ENCODE results near the gene GLI3.

Gene GLI3

DNA sequence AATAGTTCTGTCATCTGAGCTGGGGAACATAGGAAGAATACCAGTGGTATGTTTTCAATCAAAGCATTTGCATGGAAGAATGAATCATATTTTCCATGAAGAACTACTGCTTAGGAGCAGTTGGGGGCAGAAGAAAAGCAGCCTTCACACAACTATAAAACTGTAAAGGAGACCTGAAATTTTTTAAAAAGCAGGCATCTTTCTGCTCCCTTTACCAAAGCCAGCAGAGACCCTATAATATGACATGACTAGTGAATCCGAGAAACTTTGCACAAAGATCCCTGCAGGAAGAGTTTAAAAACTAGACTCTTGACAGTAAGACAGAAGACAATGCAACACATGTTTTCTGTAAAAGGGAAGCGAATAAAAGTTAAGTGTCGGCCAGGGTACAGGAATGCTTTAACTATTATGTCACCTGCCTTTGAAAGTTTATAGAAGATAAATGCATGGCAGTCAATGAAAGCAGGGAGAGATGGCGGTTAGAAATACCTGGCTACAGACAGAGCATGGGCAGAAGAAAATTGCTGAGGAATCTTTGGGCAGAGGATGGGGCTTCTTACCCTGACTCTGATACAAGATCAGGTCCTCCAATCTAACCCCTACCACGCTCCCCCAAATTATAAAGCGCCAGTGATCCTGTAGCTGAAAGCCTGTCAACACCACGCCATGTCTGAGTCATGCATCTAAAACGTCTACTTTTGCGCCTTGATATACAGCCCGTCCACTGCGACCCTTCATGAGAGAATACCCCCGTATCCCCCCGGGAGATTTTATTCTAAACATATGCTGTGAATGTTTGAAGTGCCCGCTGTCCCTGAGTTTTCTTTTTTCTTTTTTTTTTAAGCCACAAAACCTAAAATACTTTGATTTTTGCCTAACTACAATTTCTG lies 93.1 kb downstream of the GLI3 start:
- no peak for DNase-seq (ENCODE audit: low read depth in 2 of 2)

DNA sequence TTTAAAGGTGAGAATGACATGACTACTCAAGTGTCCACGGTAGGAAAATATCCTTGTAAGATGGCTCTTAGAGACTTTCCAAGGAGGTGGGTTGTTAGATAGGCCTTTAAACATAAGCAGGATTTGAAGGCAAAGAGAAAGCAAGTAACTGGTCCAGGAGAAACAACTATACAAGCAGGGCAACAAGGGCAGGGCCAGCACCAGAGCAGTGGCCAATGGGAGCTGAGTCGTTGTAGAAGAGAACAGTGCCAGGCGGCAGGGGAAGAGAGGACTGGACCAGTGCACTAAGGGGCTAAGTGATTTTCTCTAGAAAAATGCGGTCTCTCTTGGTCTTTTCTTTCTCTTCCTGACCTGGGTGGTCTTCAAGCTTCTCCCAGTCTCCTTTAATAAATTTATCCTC lies 94.9 kb downstream of the GLI3 start:
- DNase-seq (ENCODE audit: low read depth in 2 of 2) = no peak

DNA sequence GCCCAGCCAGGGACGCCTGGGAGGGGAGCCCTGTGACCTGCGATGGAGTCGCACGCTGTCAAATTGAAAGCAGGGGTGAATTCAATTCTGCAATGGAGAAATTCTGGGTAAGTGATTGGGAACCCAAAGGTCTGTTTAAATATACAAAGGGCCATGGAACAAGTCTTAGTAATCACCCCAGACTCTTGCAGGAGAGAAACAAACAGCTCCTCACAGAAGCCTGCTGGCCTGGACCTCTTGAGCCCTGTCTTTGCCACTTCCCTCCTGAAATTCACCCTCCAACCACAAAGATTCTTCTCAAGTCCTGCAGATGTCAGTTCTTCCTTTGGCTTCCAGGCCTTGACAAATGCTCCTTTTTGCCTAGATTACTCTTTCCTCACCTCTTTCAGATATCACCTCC lies 97.3 kb downstream of the GLI3 start:
- DNase-seq (ENCODE audit: low read depth in 2 of 2) = no peak

DNA sequence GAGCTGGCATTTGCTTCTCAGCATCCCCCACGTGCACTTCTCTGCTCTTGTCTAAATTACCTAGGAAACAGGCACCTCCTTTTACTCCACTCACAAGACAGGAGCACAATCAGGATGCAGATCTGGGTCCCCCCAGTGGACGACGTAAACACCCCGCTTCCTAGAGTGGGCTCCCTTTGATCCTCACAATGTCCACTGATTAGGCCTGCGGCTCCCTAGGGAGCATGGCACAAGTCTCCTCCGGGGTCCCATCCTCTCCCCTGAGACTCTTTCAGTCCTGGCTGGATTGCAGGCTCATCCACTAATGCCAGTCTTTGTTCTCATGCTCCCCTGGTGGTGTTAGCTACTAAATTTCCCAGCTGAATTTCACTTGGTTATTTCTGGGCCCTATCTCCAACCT lies 98.3 kb downstream of the GLI3 start:
- DNase-seq (ENCODE audit: low read depth in 2 of 2) = no peak

DNA sequence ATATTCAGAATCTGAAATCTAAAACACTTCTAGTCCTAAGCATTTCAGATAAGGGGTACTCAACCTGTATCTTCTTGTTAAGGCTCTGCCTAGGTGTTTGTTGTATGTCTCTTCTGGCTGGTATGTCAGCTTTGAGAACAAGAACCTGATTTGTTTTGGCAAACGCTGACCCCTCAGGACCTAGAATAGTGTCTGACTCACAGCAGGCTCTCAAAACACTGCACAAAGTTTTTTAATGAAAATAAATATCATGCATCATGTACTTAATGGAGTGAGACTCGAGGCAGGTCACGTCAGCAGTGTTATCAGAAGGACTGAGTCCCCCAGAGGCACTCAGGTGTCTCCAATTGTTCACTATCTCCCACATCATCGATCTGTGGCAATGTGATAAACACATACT lies 99.1 kb downstream of the GLI3 start:
- DNase-seq (ENCODE audit: low read depth in 2 of 2) = no peak

DNA sequence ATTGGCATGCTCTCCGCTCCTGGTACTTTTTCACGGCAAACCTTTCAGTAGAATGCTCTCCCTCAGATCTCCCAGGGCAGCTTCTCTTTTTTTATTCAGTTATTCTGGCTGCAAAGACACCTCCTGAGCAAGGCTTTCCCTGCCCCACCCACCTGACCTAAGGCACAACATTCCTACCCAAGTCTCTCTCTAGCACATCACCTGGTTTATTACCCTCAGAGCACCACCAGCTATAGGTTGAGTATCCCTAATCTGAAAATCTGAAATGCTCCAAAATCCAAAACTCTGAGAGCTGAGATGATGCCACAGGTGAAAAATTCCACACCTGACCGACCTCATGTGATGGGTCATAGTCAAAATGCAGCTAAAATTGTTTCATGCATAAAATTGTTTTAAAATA lies 99.6 kb downstream of the GLI3 start:
- DNase-seq (ENCODE audit: low read depth in 2 of 2) = no peak

DNA sequence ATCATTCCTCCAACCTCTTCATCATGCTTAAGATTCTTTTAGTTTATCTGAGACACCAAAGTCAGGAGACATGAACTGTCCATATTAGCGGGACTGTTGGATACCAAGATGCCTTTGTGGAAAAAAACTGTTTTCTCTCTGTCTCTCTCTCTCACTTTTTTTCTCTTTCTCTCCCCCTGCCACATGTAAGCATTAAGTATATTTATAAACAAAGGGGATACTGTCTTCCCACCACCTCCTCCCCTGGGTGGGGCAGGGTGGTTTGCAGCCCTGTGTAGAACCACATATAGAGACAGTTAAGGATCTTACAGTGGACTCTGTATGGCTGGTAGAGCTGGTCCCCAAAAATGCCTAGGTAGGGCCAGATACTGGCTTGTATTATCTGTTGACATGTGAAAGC lies 101.3 kb downstream of the GLI3 start:
- DNase-seq (ENCODE audit: low read depth in 2 of 2) = no peak

DNA sequence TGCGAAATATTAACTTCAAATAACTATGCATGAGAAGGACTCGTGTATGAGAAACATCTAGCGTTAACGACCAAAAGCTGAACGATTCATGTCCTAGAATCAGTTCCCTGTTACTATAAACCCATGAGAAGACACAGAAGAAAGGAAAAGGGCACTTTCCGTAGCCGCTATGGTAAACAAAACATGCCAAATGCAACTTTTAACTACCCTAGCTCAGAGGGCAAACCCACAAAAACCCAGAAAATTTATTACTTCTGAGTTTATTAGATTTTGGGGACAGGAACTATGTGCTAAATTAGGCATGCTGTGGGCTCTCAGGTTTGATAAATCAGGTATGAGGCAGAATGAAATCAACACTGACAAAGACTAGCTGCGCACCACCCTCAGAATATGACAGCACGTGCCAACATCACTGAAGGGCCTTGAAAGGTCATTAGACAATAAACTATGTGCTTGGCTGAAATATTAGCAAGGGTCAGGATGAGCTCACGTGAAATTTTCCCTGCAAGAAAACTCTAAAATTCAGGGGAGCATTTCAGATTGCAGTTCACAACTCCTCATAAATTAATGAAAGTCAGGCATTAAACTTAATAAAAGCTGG lies 102.6 kb downstream of the GLI3 start:
- no peak for DNase-seq (ENCODE audit: low read depth in 2 of 2)

DNA sequence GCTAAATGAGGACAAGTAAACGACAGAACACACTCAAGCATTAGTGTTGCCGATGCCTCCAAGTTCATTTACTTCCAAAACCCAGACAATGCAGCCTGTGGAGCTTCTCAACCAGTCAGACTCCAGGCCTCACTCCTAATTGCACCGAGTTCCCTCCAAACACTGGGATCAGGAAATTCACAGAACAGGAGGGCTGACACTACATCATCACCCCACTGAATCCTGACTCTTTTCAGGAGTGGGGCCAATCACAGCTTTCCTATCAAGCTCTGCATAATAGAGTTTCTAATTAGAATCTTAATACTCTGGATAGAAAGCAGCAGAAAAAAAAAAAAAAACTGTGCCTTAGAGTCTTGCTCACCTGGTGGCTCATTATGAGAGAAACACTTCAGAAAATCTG lies 103.7 kb downstream of the GLI3 start:
- DNase-seq (ENCODE audit: low read depth in 2 of 2) = no peak

DNA sequence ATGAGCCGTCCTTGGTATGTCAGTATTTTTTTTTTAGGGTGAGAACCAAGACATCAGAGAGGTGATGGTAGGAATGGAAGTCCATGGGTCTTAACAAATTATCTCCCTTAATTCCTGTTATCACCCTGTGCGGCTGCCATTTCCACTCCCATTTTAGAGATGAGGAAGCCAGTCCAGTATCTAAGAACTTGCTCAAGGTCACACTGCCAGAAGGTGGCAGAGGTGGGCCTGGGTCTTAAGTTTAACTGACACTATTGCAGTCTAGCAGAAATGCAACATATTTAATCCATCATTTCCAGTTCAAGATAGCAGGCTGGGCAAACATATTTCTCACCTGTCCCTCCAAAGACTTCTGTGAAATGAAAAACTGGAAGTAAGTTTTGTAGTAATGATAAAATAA lies 108.3 kb downstream of the GLI3 start:
- no peak for DNase-seq (ENCODE audit: low read depth in 2 of 2)

DNA sequence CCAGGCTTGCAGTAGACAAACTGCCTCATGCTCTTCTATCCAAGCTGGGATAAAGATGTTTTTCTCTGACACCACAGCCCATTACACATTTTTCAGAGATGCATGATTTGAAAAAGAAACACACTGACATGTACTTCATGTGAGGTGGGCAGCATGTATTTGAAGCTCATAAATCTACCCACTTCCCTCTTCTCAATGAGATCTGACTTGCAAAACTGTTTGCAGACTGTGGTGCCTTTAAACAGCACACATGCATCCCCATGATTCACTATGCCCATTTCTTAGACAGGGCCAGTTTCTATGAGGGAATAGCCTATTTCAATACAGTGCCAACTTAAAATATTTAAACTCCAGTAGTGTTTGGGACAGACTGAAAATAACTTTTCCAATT lies 109.8 kb downstream of the GLI3 start:
- DNase-seq (ENCODE audit: low read depth in 2 of 2) = no peak

DNA sequence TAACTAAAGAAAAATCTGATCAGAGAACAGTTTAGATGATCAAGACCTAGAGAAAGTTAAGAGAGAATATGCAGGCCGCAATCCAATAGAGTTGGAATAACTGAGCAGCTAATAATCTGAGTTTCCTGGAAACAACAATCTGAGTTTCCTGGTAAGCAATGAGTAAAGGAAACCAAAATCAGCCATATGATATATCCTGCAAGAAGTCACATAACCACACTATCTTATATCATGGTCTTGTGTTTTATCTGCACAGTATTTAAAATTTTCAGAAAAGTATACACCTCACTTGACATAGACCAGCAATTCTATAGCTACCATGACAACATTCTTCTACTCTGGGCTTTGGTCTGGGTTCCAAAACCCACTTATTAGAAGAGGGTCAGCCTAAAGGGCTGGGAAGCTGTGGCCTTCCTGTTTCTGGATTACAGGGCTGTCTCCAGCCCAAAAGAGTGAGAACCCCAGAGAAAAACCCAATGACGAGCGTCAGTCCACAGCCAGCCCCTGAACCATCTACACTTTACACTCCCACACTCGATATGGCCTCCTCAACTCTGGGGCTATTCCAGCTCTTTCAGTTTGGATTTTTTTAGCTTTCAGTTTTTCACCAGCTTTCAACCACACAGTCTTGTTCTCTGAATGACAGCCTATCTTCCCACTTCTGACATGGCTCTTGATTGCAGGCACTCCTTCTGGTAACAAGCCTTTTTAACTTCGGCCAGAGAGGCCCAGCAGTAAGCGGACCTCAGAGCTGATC lies 110.4 kb downstream of the GLI3 start:
- DNase-seq (ENCODE audit: low read depth in 2 of 2) = no peak

DNA sequence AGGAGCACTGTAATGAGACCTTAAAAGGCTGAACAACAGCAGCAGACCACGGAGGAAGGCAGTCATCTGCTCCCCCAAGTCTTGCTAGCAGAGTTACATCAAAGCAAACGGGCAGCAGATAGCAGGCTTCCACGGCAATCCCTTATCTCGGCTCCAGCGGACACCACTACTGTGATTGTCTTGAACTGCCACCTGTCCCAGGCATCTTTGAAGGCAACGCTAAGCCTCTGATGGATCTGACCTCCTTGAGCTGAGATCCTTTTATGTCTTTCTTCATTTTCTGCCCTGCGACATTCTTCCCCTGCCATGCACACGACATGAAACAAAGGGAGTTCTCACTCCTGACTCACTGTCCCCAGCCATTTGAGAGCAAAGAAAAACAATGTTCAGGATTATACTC lies 111.7 kb downstream of the GLI3 start:
- DNase-seq (ENCODE audit: low read depth in 2 of 2) = no peak

DNA sequence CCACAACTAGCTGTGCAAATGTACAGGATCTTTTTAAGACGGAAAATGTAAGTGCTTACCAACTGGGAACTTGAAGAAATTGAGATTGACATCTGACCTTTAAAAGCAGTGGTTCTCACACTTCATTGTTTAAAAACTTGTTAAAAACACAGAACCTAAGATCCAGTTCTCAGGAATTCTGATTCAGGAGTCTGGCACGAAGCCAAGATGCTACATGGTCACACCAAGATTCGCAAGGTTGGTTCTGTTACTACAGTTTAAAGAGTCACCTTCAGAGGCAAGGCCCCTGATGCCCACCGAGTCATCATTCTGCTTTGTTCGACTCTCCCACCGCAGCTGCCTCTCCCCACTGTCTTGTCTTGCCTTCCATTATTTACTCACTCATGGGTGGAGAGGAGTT lies 113.3 kb downstream of the GLI3 start:
- no peak for DNase-seq (ENCODE audit: low read depth in 2 of 2)

DNA sequence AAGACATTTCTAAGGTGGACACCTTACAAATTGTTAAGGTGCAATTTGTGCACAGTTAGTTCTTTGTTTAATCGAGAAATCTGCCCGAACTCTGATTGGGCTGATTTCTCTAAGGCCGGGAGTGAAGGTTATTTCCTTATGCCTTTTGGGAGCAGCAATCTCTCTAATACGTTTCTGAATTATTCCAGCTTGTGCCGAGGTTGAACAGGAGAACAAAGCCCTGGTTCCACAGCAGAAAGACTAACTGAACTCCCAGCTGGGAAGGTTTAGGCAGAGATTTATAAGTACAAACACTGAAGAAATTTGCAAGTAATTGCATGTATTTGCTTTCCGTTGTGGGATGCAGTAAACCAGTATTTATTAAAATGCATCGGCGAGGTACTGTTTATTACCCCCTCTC lies 116.8 kb downstream of the GLI3 start:
- DNase-seq (ENCODE audit: low read depth in 2 of 2) = no peak

DNA sequence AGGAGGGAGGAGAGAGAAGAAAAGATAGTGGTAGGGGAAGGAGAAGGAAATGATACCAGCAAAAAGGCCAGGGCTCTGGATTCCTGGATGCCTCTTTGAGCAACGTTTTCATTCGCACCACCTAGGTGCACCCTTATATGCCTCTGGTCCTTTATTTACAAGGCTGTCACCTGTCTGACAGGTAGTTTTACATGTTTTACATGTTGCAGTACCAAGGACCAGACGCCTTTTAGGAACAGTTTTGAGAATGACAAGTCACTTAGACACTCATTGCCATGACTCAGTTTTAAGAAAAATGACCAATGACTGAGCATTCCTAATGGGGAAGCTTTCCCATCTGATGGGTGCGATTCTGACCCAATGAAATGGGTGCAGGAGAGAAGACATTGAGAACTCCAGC lies 119.8 kb downstream of the GLI3 start:
- DNase-seq (ENCODE audit: low read depth in 2 of 2) = no peak

DNA sequence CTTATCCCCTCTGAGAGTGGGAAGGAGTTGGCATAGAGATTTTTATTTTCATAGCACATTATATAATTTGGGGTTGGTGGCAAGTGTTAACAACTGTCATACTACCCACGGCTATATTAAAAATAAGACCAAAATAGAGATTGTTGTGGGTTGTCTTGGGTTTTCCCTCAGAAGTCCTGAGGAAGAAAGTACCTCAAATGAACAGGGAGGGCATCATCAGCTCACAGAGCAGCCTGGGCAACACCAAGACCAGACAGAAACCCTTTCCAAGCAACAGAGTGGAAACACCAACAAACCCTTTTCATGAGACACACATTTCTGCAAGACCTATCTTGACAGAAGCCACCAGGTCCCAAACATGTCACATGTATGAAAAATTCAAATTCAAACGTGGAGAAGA lies 121.2 kb downstream of the GLI3 start:
- no peak for DNase-seq (ENCODE audit: low read depth in 2 of 2)

DNA sequence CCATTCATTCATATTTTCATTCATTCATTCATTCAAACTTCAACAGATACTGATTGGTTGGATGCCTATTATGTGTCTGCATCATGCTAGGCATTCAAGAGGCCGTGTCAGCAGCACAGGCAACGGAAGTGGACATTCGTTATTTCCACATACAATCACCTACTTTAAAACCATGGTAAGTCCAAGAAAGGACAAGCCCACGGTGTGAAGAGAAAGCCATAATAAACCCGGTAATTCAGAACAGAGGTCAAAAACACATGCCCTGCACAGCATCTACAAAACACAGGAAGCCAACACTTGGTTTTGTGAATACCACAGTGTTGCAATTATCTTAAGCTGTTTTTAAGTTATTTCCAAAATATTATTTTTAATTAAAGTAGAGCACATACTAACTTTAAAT lies 126.7 kb downstream of the GLI3 start:
- no peak for DNase-seq (ENCODE audit: low read depth in 2 of 2)

DNA sequence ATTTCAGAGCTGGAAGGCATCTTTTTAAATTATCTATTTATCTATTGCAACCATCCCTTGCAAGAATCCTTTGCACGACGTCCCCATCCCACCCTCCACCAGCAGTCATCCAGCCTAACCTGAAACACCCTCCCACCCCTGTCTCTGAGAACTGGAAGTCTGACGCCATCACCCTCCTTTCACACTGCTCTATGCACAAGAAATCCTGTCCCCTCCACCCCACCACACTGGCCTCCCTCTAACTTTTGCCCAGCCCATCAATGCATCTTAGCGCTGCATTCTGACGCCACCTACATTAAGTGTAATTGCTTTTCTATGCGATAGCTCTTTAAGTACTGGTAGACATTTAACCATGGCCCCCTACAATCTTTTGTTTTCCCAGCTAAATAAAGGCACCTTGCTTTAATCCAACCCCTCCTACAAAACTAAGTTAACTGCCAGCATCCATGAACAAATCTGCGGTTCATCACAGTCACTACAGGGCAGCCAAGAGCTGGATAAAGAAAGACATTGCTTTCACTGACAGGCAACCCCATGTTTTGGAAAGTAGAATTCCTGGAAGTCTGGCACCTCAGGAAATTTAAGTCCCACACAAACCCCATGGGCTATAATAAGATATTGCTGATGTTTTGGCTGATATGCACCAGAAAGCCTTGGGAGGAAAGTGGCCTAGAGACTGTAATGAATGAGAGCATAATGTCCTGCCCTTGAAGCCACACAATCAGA lies 128.0 kb downstream of the GLI3 start:
- no peak for DNase-seq (ENCODE audit: low read depth in 2 of 2)

DNA sequence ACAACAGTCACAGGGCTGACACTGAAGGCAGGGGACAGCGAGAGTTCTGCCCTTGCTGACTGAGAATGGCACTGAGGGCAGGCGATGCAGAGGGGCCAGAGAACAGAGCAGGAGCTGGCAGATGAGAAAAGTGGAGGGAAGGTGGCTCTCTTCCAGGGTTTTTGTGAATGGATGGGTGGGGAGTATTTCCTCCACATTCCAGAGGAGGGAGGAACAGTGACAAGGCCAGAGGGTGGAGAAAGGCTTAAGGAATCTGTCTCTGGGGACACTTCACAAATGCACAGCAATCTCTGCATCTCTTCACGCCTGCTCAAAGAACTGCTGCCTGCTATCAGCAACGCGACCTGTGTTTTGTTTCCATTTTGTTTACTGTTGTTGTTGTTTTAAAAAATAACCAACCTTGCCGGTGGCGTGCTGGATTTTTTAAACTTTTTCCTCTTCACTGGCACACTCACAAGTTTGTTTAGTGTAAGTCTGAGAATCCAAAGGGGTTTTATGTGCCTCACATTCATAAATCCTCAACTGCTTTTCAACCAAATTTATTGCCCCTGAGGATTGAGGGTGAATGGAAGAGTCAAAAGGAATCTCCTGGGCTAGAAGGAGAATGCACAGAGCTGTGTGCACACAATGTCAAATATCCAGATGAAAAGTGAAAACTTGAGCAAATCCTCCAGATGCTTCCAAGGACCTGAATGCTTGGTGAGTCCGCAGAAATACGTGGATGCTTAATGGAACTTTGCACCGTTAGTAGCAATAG lies 129.3 kb downstream of the GLI3 start:
- DNase-seq (ENCODE audit: low read depth in 2 of 2) = no peak

DNA sequence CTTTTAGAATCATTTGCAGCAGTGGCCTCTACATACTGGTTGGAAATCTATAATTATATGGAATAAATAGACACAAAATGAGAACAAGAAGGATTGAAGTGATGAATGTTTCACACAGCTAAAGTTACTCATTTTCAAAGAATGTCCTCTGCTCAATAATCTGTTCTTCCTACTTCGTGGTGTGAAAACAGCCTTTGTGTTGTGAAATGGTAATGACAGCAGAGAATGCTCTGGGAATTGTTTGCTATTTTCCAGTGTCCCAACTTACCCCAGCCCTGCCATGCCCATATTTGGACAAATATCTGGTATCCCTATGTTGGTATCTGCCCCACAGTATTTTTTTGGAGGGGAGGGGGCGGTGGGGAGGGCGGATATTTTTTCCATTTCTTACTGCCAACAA lies 130.4 kb downstream of the GLI3 start:
- DNase-seq (ENCODE audit: low read depth in 2 of 2) = no peak

Data from stimulated activated CD8-positive, alpha-beta memory T cell treated with anti-CD3 and anti-CD28 coated beads, Interleukin-15, amount 100 ng/mL, for 48 hours (primary cell).